GM19025 (cell line): ENCODE data around the gene SLIT3.

Source experiments
- ATAC-seq: cut with Tn5 transposase; IDR thresholded peaks from one replicate; pipeline ENCODE4 v1.9.1; 2021; ENCODE audit warnings: mild to moderate bottlenecking, low read depth, moderate library complexity; ENCODE audit not compliant: unreplicated experiment

The SLIT3 gene

GRCh38 chr5:168707716-168708695 lies 592.9 kb downstream of the SLIT3 start:
- no peak for ATAC-seq

DNA sequence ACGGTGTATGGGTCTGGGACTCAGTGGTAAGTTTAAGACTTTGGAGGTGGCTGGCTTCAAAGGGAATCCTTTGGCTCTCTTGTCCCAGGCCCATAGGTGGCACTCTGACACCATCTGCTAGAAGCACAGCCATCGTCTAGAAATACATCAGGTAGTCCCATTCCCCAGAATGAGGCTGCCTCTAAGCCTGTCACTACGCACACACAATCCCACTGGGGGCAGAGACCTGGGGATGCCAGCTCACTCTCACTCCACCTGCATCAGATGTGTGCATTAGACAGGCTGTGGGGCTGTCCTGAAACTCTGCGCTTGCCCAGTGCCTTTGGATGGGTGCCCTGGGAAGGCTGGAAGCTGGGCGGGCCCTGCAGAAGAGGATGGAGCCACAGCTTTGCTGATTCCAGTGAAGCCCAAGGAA lies 594.3 kb downstream of the SLIT3 start:
- ATAC-seq = no peak

DNA sequence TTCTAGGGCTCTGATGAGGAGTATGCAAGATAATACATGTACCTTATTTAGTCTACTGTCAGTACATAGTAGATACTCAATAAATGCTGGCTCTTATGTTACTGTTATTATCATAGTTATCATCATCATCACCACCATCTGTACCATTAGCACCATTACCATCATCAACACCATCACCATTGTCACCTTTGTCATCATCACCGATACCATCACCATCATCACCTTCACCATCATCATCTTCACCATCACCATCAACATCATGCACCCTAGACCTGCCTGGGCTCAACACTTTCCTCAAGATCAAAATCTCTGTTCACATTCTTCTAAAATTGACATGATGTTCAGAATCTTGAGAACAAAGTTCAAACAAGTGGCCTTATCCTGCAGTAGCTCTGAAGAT lies 595.6 kb downstream of the SLIT3 start:
- no peak for ATAC-seq

DNA sequence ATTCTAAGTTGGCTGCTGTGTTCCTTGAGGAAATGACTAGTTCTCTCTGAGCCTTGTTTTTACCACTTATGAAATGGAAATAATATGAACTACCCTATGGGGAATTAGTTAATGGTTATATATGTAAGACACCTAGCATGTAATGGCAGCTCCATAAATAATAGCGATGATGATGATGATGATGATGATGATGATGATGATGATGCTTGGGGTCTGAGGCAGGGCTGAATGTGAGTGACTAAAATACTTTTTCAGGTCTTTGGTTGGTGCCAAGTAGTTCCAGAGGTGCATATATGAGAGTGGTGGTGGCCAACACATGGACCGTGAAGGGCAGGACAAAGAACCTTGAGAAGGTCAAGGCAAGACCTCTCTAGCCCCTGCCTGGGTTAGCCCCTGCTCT lies 598.4 kb downstream of the SLIT3 start:
- ATAC-seq = no peak

DNA sequence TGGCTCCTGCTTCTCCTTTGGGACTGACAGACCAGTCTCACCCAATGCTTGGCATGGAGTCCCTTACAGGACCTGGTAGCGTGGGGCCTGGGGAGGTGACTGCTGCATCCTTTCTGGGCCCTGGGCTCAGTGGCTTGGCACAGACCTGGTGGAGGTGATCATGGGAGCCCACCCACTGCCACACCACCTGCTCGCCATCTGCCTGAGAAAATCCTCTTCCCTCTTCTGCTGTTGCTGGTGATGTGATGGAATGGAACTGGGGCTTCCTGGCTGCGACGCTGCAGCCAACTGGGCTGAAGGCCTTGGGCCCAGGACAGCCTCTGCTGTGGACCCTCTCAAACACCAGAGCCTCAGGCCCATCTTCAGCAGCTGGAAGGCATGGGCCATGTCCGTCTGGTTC lies 599.3 kb downstream of the SLIT3 start:
- no peak for ATAC-seq

DNA sequence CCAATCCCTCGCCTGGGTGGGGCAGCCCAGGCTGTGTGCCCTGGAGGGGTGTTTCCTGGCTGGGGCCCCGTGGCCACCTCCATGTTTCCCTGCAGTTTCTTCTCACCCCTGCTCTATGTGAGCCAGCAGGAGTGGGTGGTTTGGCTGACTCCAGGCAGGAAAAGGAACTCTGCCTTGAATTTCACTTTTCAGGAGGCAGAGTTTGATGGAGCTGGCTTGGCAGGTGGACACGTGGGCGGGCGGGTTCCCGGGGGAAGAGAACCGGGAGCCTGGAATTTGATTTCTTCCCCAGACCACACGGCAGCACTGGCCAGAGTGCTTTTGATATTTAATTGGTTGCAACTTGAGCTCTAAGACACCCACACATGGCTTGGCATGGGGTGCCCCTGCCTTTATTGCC lies 601.9 kb downstream of the SLIT3 start:
- no peak for ATAC-seq

- no peak for ATAC-seq
These were observed 603.8 kb downstream of the SLIT3 start for GRCh38 chr5:168697034-168697720.

- no peak for ATAC-seq
These were observed 604.3 kb downstream of the SLIT3 start for GRCh38 chr5:168696611-168697010.

DNA sequence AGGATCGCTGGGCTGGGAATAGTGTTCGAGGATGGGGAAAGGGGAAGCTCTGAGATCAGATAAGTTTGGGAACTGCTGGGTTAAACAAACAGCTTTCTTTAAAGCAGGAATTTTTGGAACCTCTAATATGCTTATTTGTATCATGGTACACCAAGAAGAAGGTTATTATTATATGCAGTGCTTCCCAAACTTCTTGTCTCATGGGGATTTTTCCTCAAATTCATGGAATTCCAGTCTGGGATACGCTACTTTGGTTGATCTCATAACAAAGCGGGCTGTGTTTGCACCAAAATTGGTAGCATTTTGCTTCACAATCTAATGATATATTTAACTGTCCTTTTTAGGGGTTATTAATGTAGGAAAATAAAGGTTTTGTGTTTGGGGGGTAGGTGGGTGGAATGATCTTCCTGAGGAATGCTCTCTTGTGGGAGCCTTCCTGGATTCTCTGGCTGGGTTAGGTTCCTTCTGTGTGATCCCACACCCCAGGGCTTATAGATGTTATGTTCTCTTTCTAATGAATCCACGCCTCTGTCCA lies 605.6 kb downstream of the SLIT3 start:
- no peak for ATAC-seq

- no peak for ATAC-seq
These were observed 606.6 kb downstream of the SLIT3 start for GRCh38 chr5:168694289-168694688.

GRCh38 chr5:168693883-168694282 lies 607.1 kb downstream of the SLIT3 start:
- ATAC-seq = no peak

- ATAC-seq = no peak
These were observed 607.6 kb downstream of the SLIT3 start for GRCh38 chr5:168693297-168693696.

DNA sequence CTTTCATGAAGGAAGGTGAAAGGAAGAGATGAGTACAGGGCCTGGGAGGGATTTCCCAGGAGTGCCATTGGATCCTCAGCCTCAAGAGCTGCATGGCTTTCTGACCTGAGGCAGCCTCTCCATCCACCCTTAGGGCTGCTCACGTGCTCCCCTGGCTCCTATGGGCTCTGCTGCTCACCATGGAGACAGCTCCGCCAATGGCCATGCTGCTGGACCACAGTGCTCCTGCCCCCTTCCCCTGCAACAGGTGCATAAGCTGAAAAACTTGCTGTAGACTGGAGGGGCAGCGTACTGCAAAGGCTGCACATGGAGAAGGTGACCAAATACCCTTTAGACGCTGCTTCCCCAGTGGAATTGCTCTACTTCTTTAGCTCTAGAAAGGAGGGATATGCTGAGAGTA lies 609.0 kb downstream of the SLIT3 start:
- ATAC-seq = no peak

- ATAC-seq = no peak
These were observed 611.7 kb downstream of the SLIT3 start for GRCh38 chr5:168689260-168689659.

- ATAC-seq = no peak
These were observed 614.1 kb downstream of the SLIT3 start for GRCh38 chr5:168686837-168687236.

DNA sequence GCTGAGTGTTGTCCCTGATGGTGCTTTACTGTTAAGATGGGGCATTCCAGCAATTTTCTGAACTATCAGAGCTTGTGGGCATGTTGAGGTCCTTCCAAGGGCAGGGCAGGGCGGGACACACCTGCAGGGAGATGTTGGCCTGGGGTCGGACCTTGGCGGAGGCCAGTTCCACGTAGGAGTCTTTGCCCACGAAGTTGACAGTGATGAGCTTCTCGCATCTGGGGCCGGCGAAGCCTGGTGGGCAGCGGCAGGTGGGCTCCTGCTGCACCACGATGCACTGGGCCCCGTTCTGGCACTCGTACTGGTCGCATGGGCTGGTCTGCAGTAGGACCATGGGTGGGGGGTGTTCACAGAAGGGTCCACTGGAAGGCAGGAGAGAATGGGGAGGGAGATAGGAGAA lies 615.4 kb downstream of the SLIT3 start:
- no peak for ATAC-seq

GRCh38 chr5:168683927-168684295 lies 617.0 kb downstream of the SLIT3 start:
- ATAC-seq = no peak

DNA sequence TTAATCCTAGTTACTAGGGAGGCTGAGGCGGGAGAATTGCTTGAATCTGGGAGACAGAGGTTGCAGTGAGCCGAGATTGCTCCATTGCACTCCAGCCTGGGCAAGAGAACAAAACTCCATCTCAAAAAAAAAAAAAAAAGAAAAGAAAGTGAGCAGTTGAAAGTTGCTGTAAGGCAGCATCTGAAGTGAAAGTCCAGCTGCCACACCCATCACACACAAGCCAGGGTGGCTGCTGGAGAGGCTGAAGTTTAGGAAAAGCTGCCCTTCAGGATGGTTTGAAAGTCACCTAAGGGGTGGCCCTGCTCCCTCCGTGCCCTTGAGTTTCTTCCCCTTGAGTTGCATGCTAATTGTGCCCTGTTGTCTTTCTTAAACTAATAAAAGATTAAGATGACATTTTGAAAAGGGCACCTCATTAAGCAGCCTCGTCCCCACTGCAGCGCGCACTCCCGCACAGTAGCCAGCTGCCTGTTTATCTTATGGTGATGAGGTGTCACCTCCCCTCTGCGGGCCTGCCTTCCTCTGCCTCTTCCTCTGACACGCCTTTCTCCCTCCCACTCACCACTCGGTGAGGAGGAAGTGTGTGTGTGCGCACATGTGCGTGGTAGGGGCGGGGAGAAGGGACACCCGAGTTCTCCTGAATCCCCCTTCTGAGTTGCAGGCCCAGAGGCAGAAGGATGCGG lies 617.6 kb downstream of the SLIT3 start:
- no peak for ATAC-seq

DNA sequence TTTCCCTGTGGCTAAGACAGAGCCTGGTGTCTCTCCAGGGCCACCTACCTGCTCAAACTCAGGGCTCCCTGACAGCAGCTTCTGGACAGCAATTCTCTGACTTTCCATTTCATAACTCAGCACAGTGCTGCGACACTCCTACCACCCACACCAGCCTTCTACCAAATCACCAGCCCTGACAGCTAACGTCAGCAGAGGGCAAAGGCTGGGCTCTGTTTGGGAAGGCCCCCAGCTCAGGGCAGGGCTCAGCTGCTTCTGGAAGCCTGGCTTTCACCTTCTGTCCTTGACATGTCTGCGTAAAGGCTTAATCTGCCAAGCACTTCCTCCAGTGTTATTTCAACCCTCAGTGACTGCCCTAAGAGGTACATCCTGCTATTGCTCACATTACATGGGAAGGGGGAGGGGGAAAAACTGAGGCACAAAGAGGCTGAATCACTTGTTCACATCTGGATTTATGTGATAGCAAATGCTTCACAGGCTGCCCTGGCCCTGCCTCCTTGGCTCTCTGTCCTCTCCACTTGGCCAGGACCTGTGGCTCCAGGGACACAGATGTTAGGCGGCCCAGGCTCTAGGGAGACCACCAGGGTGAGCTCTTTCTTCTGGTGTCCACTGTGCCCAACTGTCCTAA lies 619.3 kb downstream of the SLIT3 start:
- no peak for ATAC-seq

DNA sequence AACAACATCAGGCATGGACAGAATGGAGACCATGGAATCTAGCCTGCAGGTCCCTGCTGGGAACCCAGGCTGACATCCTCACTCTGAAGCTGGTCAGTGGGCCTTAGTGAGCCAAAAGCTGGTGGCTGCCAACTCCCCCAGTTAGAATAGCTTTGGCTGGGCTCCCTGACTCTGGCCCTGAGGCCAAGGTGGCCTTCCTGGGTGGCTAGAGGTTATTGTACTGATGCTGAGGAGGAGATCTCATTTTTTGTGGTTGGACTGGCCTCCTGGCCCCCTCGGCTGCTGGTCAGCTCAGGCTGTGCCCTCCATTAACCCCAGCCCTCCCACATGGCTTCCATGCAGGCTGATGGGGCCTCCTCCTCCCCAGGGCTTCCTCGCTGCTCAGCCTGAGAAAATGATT lies 620.5 kb downstream of the SLIT3 start:
- no peak for ATAC-seq

DNA sequence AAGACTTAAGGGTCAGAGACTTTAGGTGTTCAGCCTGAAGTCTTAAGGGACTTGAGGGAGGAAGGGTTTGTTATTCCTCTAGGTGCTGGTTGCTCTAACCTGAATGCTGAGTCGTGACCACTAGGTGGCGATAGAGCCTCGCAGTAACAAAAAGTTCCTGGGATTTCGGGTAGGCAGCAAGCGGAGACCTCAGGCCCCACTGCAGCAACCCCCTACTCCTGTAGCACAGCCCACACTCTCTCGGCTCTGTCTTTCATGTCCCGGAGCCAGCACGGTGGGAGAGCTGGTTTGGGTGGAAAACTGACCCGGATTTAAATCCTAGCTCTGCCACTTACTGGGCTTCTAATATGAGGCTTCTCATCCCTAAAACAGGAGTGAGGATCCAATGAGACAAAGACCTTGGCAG lies 621.4 kb downstream of the SLIT3 start:
- no peak for ATAC-seq
